ENCODE measurements around the gene THUMPD2. TPM values are rescaled to one million over a fixed set of nuclear protein-coding genes. Genes with fewer than 3 reads are reported as not detected.

Gene THUMPD2
- total RNA-seq, 2 donors from 2014 or later: 7.0 to 18.8 TPM

- 50 to 66% methylated on average over 3 of the region's 3 CpGs for WGBS, 2 donors
Observed at GRCh38 chr2:39710807-39711206, 68.3 kb downstream of the THUMPD2 start.

GRCh38 chr2:39708003-39708402, 71.1 kb downstream of the THUMPD2 start:
- Histone ChIP-seq H3K9me3 (no peaks in the 10 kb centered on the region), H3K36me3 (replicated peaks in 1 of 2; ENCODE audit: insufficient read depth in 1 of 2, low read depth in 2 of 2) (no peaks in the 10 kb centered on the region), H3K4me3 (no peak overlapping the region), H3K4me1 (no peaks in the 10 kb centered on the region), H3K27me3 (no peaks in the 10 kb centered on the region), H3K27ac (no peak overlapping the region)
- no peak for TF ChIP-seq POLR2A (IDR thresholded peaks at IDR 0.05)
- TF ChIP-seq CTCF (IDR thresholded peaks at IDR 0.05): no peak
- ATAC-seq (no peak), DNase-seq (no peak)
- intact Hi-C loops (cut with DNase I): no loop called here
- WGBS, 2 donors: 99% methylated on average over 9 of the region's 9 CpGs

More at GRCh38 chr2:39710807-39711206, 68.3 kb downstream of the THUMPD2 start:
- no peaks in the 10 kb centered on the region for H3K27me3 ChIP-seq
- no peak for TF ChIP-seq CTCF (IDR thresholded peaks at IDR 0.05)
- no peak for TF ChIP-seq POLR2A (IDR thresholded peaks at IDR 0.05)
- intact Hi-C loops (cut with DNase I): no loop called here
- no peaks in the 10 kb centered on the region for H3K36me3 ChIP-seq (replicated peaks in 1 of 2; ENCODE audit: insufficient read depth in 1 of 2, low read depth in 2 of 2)
- H3K4me3 ChIP-seq: no peak overlapping the region
- DNase-seq (no peak), ATAC-seq (no peak)
- H3K9me3 ChIP-seq: no peaks in the 10 kb centered on the region
- H3K27ac ChIP-seq: no peak overlapping the region
- H3K4me1 ChIP-seq: no peaks in the 10 kb centered on the region

GRCh38 chr2:39706945-39707344, 72.1 kb downstream of the THUMPD2 start:
- Histone ChIP-seq H3K36me3 (replicated peaks in 1 of 2; ENCODE audit: insufficient read depth in 1 of 2, low read depth in 2 of 2) (no peaks in the 10 kb centered on the region), H3K27ac (no peak overlapping the region), H3K9me3 (no peaks in the 10 kb centered on the region), H3K4me3 (no peak overlapping the region), H3K27me3 (no peaks in the 10 kb centered on the region), H3K4me1 (no peaks in the 10 kb centered on the region)
- whole genome bisulfite sequencing, 2 donors: 91 to 97% methylated on average over 8 of the region's 8 CpGs
- no peak for TF ChIP-seq POLR2A (IDR thresholded peaks at IDR 0.05)
- no peak for TF ChIP-seq CTCF (IDR thresholded peaks at IDR 0.05)
- intact Hi-C loops (cut with DNase I): no loop called here
- ATAC-seq (no peak), DNase-seq (no peak)

GRCh38 chr2:39706312-39706711, 72.7 kb downstream of the THUMPD2 start:
- Histone ChIP-seq H3K27ac (no peak overlapping the region), H3K36me3 (replicated peaks in 1 of 2; ENCODE audit: insufficient read depth in 1 of 2, low read depth in 2 of 2) (no peaks in the 10 kb centered on the region), H3K4me1 (no peaks in the 10 kb centered on the region), H3K4me3 (no peak overlapping the region), H3K9me3 (no peaks in the 10 kb centered on the region), H3K27me3 (no peaks in the 10 kb centered on the region)
- WGBS, 2 donors: 52 to 93% methylated on average over 1 of the region's 1 CpG
- DNase-seq (no peak), ATAC-seq (no peak)
- intact Hi-C loops (cut with DNase I): no loop called here
- TF ChIP-seq POLR2A (IDR thresholded peaks at IDR 0.05) (no peak), CTCF (IDR thresholded peaks at IDR 0.05) (no peak)

GRCh38 chr2:39705638-39706037, 73.4 kb downstream of the THUMPD2 start:
- DNase-seq (peak in 2 of 4 donors; percentile 19 to 32), ATAC-seq (no peak)
- Histone ChIP-seq H3K4me3 (no peak overlapping the region), H3K27me3 (no peaks in the 10 kb centered on the region), H3K4me1 (no peaks in the 10 kb centered on the region), H3K9me3 (no peaks in the 10 kb centered on the region), H3K36me3 (replicated peaks in 1 of 2; ENCODE audit: insufficient read depth in 1 of 2, low read depth in 2 of 2) (no peaks in the 10 kb centered on the region), H3K27ac (no peak overlapping the region)
- intact Hi-C loops (cut with DNase I): no loop called here
- 29 to 32% methylated on average over 4 of the region's 4 CpGs for WGBS, 2 donors
- TF ChIP-seq CTCF (IDR thresholded peaks at IDR 0.05): no peak

All from body of pancreas (tissue), 4 donors.